H1 (cell line): Measurements from ENCODE around the gene CKLF.

Experiments used
- CHD2 ChIP-seq: IDR thresholded peaks from 2 replicates; pipeline ENCODE4 v1.6.1; 2012; ENCODE audit warnings: low read length, improper control_type of control experiment
- CTCF ChIP-seq, 3 experiments: IDR thresholded peaks; 1 replicate in 2 of 3; 2 replicates in 1 of 3; pipeline versions ENCODE4 v1.5.1 to v1.6.1; 2011; ENCODE audit warnings: low read length in 3 of 3, mild to moderate bottlenecking in 3 of 3, inconsistent platforms in 2 of 3, low read depth in 1 of 3, moderate library complexity in 1 of 3; ENCODE audit not compliant: insufficient read depth in 1 of 3; ENCODE audit errors: control extremely low read depth in 1 of 3
- EZH2 ChIP-seq: fragments of 200-600 bp; sonication (generic); IDR thresholded peaks from 2 replicates; pipeline ENCODE4 v1.7.1; 2012; ENCODE audit warnings: low read depth, mild to moderate bottlenecking, moderate library complexity, low read length, inconsistent platforms; ENCODE audit not compliant: severe bottlenecking
- NRF1 ChIP-seq: IDR thresholded peaks from 2 replicates; pipeline ENCODE4 v1.6.1; 2011; ENCODE audit warnings: mild to moderate bottlenecking, low read depth, low read length, improper control_type of control experiment
- POLR2A ChIP-seq, 2 experiments: IDR thresholded peaks; 1 replicate in 1 of 2; 2 replicates in 1 of 2; pipeline ENCODE4 v1.6.1; 2011; ENCODE audit warnings: low read depth in 2 of 2, low read length in 2 of 2, mild to moderate bottlenecking in 2 of 2; ENCODE audit errors: control extremely low read depth in 1 of 2
- RAD21 ChIP-seq, 2 experiments: IDR thresholded peaks in 1 of 2; conservative IDR thresholded peaks in 1 of 2; 2 replicates each; pipeline ENCODE4 v1.6.1; 2011; ENCODE audit warnings: low read depth in 2 of 2, low read length in 2 of 2, improper control_type of control experiment in 1 of 2, inconsistent platforms in 1 of 2, mild to moderate bottlenecking in 1 of 2, moderate library complexity in 1 of 2
- RFX5 ChIP-seq: IDR thresholded peaks from 2 replicates; pipeline ENCODE4 v1.6.1; 2011; ENCODE audit warnings: low read depth, low read length, improper control_type of control experiment, borderline replicate concordance
- TEAD4 ChIP-seq: IDR thresholded peaks from 2 replicates; pipeline ENCODE4 v1.6.1; 2012; ENCODE audit warnings: low read depth, low read length, inconsistent platforms, mixed read lengths
- ZNF274 ChIP-seq: IDR thresholded peaks from 2 replicates; pipeline ENCODE4 v1.7.0; 2012; ENCODE audit warnings: low read length, borderline replicate concordance; ENCODE audit errors: extremely low read depth

GRCh38 chr16:66592814-66593213 lies 40.4 kb downstream of the CKLF start:
- no peak for TF ChIP-seq POLR2A (IDR thresholded peaks at IDR 0.05; ENCODE audit: control extremely low read depth in 1 of 2, low read depth in 2 of 2, low read length in 2 of 2)
- no peak for TF ChIP-seq ZNF274
- no peak for TF ChIP-seq CTCF (IDR thresholded peaks at IDR 0.05; ENCODE audit: control extremely low read depth in 1 of 3, insufficient read depth in 1 of 3, low read depth in 1 of 3, low read length in 3 of 3)
- no peak for TF ChIP-seq CHD2
- no peak for TF ChIP-seq EZH2
- TF ChIP-seq RAD21 (IDR thresholded peaks at IDR 0.05 in 1 of 2, conservative IDR thresholded peaks at IDR 0.05 in 1 of 2; ENCODE audit: low read depth in 2 of 2, low read length in 2 of 2): no peak
- no peak for TF ChIP-seq RFX5
- no peak for TF ChIP-seq NRF1
- no peak for TF ChIP-seq TEAD4
